ENCODE results near the gene CNR1. TPM values are rescaled to one million over a fixed set of nuclear protein-coding genes. Genes with fewer than 3 reads are reported as not detected.
A peak's percentile ranks its signal among the peaks of the same experiment; 100 is the strongest.

Gene CNR1
- total RNA-seq, 1 experiment from 2014 or later = 0.31 TPM

DNA sequence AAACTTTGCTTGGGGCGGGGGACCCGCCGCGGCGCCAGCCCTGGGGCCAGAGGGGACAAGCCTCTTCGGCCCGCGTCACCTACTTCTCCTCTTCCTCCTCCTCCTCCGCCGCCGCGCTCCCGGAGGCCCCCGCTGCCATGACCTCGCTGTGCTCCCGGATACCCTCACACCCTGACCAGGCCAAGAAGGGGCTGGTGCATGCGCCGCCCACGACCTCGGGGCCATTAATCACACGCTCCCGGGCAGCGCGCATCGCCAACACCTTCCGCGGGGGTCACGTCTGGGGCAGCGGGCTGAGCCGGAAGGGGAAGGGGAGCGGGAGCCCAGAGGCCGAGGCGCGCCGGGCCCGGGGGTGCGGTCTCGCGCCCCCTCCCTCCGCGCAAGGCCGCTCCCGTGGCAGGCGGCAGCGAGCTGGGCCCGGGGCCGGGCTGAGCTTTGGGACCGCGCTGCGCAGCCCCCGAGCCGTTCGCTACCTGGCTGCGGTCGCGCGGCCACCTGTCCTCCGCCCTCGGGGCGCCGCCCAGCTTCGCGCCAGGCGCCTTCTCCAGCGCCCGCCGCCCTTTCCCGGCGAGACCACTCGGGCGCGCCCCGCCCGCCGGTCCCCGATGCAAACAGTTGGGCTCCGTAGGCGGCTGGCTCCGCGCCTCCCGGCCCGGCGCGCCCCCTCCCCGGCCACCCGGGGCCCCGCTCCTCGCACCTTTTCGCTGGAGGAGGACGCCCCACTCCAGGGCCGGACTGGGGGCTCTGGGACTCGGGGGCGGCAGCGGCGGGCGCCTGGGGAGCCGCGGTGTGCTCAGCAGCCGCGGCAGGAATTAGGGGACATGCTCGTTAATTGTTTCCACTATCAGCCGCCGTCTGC is 575 bp upstream of the CNR1 start:
- TF ChIP-seq, protein P1, sequence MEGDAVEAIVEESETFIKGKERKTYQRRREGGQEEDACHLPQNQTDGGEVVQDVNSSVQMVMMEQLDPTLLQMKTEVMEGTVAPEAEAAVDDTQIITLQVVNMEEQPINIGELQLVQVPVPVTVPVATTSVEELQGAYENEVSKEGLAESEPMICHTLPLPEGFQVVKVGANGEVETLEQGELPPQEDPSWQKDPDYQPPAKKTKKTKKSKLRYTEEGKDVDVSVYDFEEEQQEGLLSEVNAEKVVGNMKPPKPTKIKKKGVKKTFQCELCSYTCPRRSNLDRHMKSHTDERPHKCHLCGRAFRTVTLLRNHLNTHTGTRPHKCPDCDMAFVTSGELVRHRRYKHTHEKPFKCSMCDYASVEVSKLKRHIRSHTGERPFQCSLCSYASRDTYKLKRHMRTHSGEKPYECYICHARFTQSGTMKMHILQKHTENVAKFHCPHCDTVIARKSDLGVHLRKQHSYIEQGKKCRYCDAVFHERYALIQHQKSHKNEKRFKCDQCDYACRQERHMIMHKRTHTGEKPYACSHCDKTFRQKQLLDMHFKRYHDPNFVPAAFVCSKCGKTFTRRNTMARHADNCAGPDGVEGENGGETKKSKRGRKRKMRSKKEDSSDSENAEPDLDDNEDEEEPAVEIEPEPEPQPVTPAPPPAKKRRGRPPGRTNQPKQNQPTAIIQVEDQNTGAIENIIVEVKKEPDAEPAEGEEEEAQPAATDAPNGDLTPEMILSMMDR (IDR thresholded peaks at IDR 0.05; ENCODE audit: unreplicated experiment) = no peak
- DNase-seq = peak; percentile 37
- Mint-ChIP-seq H3K4me3 (ENCODE audit: low read depth, unreplicated experiment) (peak overlapping the region; percentile 78), H3K4me1 (ENCODE audit: low read depth, unreplicated experiment) (no peaks in the 10 kb centered on the region), H3K27ac (ENCODE audit: unreplicated experiment) (no peak overlapping the region), H3K36me3 (ENCODE audit: insufficient read depth, unreplicated experiment) (peaks cover 16% of the 10 kb centered on the region), H3K27me3 (ENCODE audit: unreplicated experiment) (peaks cover 71% of the 10 kb centered on the region), H3K9me3 (ENCODE audit: low read depth, unreplicated experiment) (no peaks in the 10 kb centered on the region)
- no TSS peak for BruUV-seq (replicated peaks)
- CTCF ChIA-PET = interaction anchor here (0.6 kb wide), 1 partner anchor 1430 kb away, joined by 3 read pairs; no protein-coding TSS in a partner anchor
- intact Hi-C loops (cut with micrococcal nuclease; ENCODE audit: unreplicated experiment) = no loop called here

DNA sequence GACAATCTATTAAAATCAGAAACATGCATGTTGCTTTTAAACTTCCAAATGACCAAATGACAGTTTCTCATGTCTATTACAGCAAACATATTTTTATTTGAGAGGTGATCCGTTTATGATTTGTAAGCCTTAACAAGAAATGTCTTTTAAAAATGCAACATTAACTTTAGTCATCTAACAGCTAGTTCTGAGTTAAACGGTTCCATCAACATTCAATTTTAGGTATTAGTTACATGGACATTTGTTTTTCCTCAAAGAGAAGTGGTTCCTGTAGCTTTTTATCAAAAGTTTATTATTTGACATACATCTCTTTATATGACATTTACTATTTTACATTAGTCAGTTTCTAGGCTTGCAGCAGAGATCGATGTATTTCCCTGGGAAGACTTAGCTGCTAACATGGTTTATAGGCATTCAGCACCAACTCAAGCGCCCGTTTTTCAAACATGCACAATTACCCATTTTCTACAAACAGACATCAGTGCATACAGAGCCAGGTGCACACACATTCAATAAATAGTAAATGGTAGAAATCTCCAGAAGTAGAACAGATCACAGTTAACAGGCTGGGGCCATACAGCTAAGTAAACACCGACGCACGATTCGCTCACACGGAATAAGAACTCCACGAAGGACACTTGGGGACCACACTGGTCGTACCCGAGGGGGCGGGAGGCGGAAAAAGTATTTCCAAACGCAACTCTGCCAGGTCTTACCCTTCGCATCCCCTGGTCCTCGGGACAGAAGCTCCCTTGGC is 882 bp downstream of the CNR1 start:
- H3K27me3 Mint-ChIP-seq (ENCODE audit: unreplicated experiment) = peaks cover 62% of the 10 kb centered on the region
- TF ChIP-seq, protein P1 (IDR thresholded peaks at IDR 0.05; ENCODE audit: unreplicated experiment) = no peak
- CTCF ChIA-PET = interaction anchor here (0.5 kb wide), 1 partner anchor 228 kb away, joined by 3 read pairs; no protein-coding TSS in a partner anchor
- DNase-seq = no peak
- BruUV-seq (replicated peaks) = TSS peak; percentile 59
- no peak overlapping the region for H3K27ac Mint-ChIP-seq (ENCODE audit: unreplicated experiment)
- H3K4me1 Mint-ChIP-seq (ENCODE audit: low read depth, unreplicated experiment) = no peaks in the 10 kb centered on the region
- H3K4me3 Mint-ChIP-seq (ENCODE audit: low read depth, unreplicated experiment) = peak overlapping the region; percentile 78
- peaks cover 16% of the 10 kb centered on the region for H3K36me3 Mint-ChIP-seq (ENCODE audit: insufficient read depth, unreplicated experiment)
- intact Hi-C loops (cut with micrococcal nuclease; ENCODE audit: unreplicated experiment) = loop anchor here (1.0 kb wide), 1 partner anchor 236 kb away; no protein-coding TSS in a partner anchor
- no peaks in the 10 kb centered on the region for H3K9me3 Mint-ChIP-seq (ENCODE audit: low read depth, unreplicated experiment)

DNA sequence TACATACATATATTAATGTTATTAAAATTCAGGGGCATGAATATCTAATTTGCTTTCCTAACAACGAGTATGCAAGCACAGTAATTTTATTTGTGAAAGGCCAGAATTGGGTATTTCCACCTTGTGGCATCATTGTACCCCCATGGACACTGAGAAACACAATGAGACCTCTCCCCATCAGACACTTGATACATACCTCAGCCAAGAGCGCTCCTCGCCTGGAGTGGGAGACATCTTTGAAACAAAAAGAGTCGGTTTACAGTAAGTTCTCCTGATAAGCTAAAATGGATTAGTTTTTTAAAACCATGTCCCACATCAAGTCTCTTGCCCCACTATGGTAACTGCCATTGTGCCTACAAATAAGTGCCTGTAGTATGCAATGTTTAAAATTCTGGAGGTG is 2.1 kb downstream of the CNR1 start:
- H3K9me3 Mint-ChIP-seq (ENCODE audit: low read depth, unreplicated experiment) = no peaks in the 10 kb centered on the region
- no peak for DNase-seq
- CTCF ChIA-PET = no interaction called here
- no TSS peak for BruUV-seq (replicated peaks)
- TF ChIP-seq, protein P1 (IDR thresholded peaks at IDR 0.05; ENCODE audit: unreplicated experiment) = no peak
- no peak overlapping the region for H3K4me3 Mint-ChIP-seq (ENCODE audit: low read depth, unreplicated experiment)
- intact Hi-C loops (cut with micrococcal nuclease; ENCODE audit: unreplicated experiment) = loop anchor here (5.0 kb wide), 1 partner anchor 332 kb away; no protein-coding TSS in a partner anchor
- H3K4me1 Mint-ChIP-seq (ENCODE audit: low read depth, unreplicated experiment) = no peaks in the 10 kb centered on the region
- peaks cover 16% of the 10 kb centered on the region for H3K36me3 Mint-ChIP-seq (ENCODE audit: insufficient read depth, unreplicated experiment)
- H3K27me3 Mint-ChIP-seq (ENCODE audit: unreplicated experiment) = peaks cover 50% of the 10 kb centered on the region
- H3K27ac Mint-ChIP-seq (ENCODE audit: unreplicated experiment) = no peak overlapping the region

DNA sequence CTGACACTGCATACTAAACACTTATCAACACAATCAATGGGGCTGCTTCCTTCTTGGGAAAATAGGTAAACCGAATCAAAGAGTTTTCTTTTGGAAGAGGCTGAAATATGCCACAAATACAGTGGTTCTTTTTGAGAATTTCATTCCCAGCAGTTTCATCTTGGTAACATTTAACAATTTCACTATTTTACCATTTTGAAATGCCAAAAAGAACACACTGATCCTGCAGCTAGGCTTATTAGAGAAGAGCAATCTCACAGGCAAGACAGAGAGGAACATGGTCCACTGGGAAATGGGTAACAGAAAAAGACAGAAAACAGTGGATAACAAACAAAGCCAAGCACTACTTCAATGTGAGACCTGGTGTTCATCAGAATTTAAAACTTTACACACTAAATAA is 2.5 kb downstream of the CNR1 start:
- peaks cover 46% of the 10 kb centered on the region for H3K27me3 Mint-ChIP-seq (ENCODE audit: unreplicated experiment)
- peaks cover 16% of the 10 kb centered on the region for H3K36me3 Mint-ChIP-seq (ENCODE audit: insufficient read depth, unreplicated experiment)
- CTCF ChIA-PET = no interaction called here
- intact Hi-C loops (cut with micrococcal nuclease; ENCODE audit: unreplicated experiment) = loop anchor here (5.0 kb wide), 1 partner anchor 331 kb away; no protein-coding TSS in a partner anchor
- H3K4me1 Mint-ChIP-seq (ENCODE audit: low read depth, unreplicated experiment) = no peaks in the 10 kb centered on the region
- BruUV-seq (replicated peaks) = no TSS peak
- H3K27ac Mint-ChIP-seq (ENCODE audit: unreplicated experiment) = no peak overlapping the region
- H3K4me3 Mint-ChIP-seq (ENCODE audit: low read depth, unreplicated experiment) = no peak overlapping the region
- TF ChIP-seq, protein P1 (IDR thresholded peaks at IDR 0.05; ENCODE audit: unreplicated experiment) = no peak
- DNase-seq = no peak
- no peaks in the 10 kb centered on the region for H3K9me3 Mint-ChIP-seq (ENCODE audit: low read depth, unreplicated experiment)

Measured in Calu3 (cell line).